Immature natural killer cell (primary cell): ENCODE results near the gene INHBB. TPM values are rescaled to one million over a fixed set of nuclear protein-coding genes. Genes with fewer than 3 reads are reported as not detected.
A peak's percentile ranks its signal among the peaks of the same experiment; 100 is the strongest.

Experiments used
- DNase-seq, 3 donors: peaks; one replicate each; pipeline ENCODE4 v3.0.0; 2022; ENCODE audit warnings: mixed read lengths in 1 of 3
- H3K27ac Mint-ChIP-seq, 6 donors: one replicate each; pipeline ENCODE4 v1.8.0; 2020; ENCODE audit warnings: mixed read lengths in 6 of 6, mild to moderate bottlenecking in 5 of 6, inconsistent platforms in 4 of 6, moderate library complexity in 3 of 6
- H3K27me3 Mint-ChIP-seq, 3 donors: one replicate each; pipeline ENCODE4 v1.8.0; 2020 to 2021; ENCODE audit warnings: low read depth in 3 of 3, mild to moderate bottlenecking in 3 of 3, mixed read lengths in 3 of 3, moderate library complexity in 3 of 3, inconsistent platforms in 1 of 3
- H3K36me3 Mint-ChIP-seq, 3 donors: one replicate each; pipeline ENCODE4 v1.8.0; 2020; ENCODE audit warnings: mixed read lengths in 3 of 3, inconsistent platforms in 2 of 3, mild to moderate bottlenecking in 2 of 3
- H3K4me1 Mint-ChIP-seq, 2 donors: one replicate each; pipeline ENCODE4 v1.8.0; 2020; ENCODE audit warnings: inconsistent platforms in 2 of 2, mild to moderate bottlenecking in 2 of 2, mixed read lengths in 2 of 2, moderate library complexity in 1 of 2
- H3K4me3 Mint-ChIP-seq, 5 donors: one replicate each; pipeline ENCODE4 v1.8.0; 2020; ENCODE audit warnings: mild to moderate bottlenecking in 5 of 5, mixed read lengths in 5 of 5, inconsistent platforms in 3 of 5, moderate library complexity in 3 of 5
- H3K9me3 Mint-ChIP-seq, 6 donors: one replicate each; pipeline ENCODE4 v1.8.0; 2020; ENCODE audit warnings: mild to moderate bottlenecking in 6 of 6, mixed read lengths in 6 of 6, inconsistent platforms in 4 of 6, moderate library complexity in 3 of 6
- polyA plus RNA-seq, 3 donors: library from polyadenylated mRNA; unstranded; fragments of 300-500 nt; fragmentation: Illumina TruSeq; gene quantifications; one replicate each; pipeline ENCODE4 v1.2.3, GENCODE V29; 2021

The INHBB gene
- polyA plus RNA-seq, 3 donors from 2014 or later, result not detected

DNA sequence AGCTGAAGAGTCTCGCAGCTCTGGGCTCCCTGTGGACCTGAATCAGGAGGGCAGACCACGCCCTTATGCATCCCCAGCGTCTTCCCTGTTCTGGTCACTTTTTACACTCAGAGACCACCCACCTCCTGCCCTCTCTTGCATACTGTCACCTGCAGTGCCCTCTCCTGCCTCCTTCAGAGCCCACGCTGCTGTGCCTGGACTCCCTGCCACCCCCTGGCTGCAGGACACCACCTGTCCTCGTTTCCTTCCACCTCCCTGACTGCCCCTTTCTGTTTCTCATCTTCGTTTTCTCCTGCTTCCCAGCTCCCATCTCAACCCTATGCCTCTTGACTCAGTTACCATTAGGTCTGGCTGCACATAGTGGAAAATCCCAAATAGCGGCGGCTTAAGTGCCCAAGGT lies 9.2 kb upstream of the INHBB start:
- no peak overlapping the region for H3K27ac Mint-ChIP-seq
- peaks cover 4 to 14% (median 14%) of the 10 kb centered on the region in 3 donors for H3K27me3 Mint-ChIP-seq
- DNase-seq, result no peak

DNA sequence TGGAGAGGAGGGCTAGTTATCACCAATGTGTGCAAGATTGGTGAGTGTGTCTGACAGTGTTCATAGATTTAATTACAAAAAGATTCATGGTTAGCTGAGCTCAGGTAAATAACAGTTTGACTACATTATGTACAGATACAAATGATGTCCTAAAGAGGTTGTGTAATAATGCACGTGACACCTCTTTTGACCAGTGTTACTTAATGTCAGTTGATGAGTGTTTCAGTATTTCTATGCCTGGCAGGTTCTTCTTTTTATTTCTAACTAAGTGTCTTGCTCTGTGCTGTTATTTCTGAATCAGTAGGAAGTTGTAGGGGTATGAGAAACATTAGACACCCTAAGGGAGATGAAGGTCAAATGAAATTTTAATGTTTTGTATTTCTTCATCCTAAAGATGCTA lies 7.9 kb upstream of the INHBB start:
- no peak overlapping the region for H3K4me3 Mint-ChIP-seq
- H3K9me3 Mint-ChIP-seq, result no peaks in the 10 kb centered on the region
- H3K4me1 Mint-ChIP-seq, result peaks cover 4 to 7% of the 10 kb centered on the region in 2 donors
- no peak overlapping the region for H3K27ac Mint-ChIP-seq
- H3K27me3 Mint-ChIP-seq, result peaks cover 13 to 22% (median 19%) of the 10 kb centered on the region in 3 donors
- no peak for DNase-seq
- H3K36me3 Mint-ChIP-seq, result no peaks in the 10 kb centered on the region

More for the DNA sequence above, 9.2 kb upstream of the INHBB start:
- no peaks in the 10 kb centered on the region for H3K4me1 Mint-ChIP-seq
- H3K4me3 Mint-ChIP-seq, result no peak overlapping the region
- H3K9me3 Mint-ChIP-seq, result no peaks in the 10 kb centered on the region
- no peaks in the 10 kb centered on the region for H3K36me3 Mint-ChIP-seq

DNA sequence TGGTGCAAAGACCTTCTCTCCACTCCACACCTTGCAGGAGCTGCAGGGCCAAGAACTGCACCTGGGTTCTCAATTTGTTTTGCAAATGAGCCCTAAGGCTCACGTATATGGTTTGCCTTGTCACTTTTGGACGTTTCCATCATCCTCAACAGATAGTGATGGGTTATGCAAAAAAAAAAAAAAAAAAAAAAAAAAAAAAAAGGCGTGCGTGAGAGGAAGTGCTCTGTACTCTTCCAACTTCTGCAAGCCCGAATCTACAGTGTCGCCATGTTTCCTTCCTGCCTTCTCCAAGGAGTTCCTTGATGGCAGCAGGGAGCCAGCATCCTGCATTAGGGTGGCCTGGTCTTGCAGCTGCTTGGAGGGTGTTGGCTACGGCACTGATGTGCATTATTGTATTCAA lies 4.0 kb upstream of the INHBB start:
- Mint-ChIP-seq H3K27me3 (peaks cover 16 to 22% (median 18%) of the 10 kb centered on the region in 3 donors), H3K27ac (no peak overlapping the region), H3K4me3 (peak overlapping the region in 2 of 5 donors; percentile 16 to 41)

DNA sequence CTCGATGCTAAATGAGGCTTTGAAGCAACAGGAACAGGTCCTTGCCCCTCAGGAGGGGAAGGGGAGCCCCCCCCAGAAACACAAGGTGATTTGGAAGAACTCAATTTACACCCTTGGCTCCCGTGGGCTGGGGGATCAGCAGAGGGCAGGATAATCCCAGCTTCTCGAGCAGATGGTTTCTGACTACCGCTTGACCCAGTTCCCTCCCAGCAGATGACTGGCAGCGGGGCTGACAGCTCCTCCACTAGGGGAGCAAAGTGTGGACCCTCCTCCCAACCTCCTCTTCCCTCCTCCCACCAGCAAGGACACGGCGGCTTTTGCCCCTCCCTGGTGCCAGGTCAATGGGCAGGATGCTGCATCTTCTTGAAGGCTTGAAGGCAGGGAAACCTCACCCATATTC lies 3.5 kb upstream of the INHBB start:
- H3K4me1 Mint-ChIP-seq, result peaks cover 14 to 19% of the 10 kb centered on the region in 2 donors
- no peaks in the 10 kb centered on the region for H3K36me3 Mint-ChIP-seq
- no peak overlapping the region for H3K27ac Mint-ChIP-seq
- no peaks in the 10 kb centered on the region for H3K9me3 Mint-ChIP-seq
- DNase-seq, result no peak
- H3K27me3 Mint-ChIP-seq, result peaks cover 16 to 23% (median 21%) of the 10 kb centered on the region in 3 donors
- peak overlapping the region in 3 of 5 donors; percentile 65 for H3K4me3 Mint-ChIP-seq

More for the DNA sequence above, 4.0 kb upstream of the INHBB start:
- Mint-ChIP-seq H3K9me3 (no peaks in the 10 kb centered on the region), H3K4me1 (peaks cover 10 to 18% of the 10 kb centered on the region in 2 donors), H3K36me3 (no peaks in the 10 kb centered on the region)
- no peak for DNase-seq

DNA sequence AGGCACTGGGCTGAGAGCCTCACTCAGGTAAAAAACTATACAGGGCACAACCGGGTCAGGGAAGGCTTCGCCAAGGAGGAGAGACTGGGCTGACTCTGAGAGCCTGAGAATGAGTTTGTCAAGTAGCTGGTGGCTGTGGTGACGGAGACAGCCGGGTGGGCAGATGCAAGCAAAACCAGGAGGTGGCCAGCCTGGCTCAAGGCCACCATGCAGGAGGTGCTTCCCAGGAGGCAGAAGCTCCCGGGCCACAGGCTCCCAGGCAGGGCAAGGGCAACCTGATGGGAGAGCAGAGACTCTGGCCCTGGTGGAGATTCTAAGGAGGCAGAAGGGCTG lies 2.9 kb upstream of the INHBB start:
- Mint-ChIP-seq H3K9me3 (no peaks in the 10 kb centered on the region), H3K27me3 (peaks cover 16 to 27% (median 23%) of the 10 kb centered on the region in 3 donors), H3K36me3 (no peaks in the 10 kb centered on the region), H3K4me3 (peak overlapping the region; percentile 46 to 75 (median 65)), H3K4me1 (peaks cover 18 to 21% of the 10 kb centered on the region in 2 donors), H3K27ac (no peak overlapping the region)
- DNase-seq, result no peak

DNA sequence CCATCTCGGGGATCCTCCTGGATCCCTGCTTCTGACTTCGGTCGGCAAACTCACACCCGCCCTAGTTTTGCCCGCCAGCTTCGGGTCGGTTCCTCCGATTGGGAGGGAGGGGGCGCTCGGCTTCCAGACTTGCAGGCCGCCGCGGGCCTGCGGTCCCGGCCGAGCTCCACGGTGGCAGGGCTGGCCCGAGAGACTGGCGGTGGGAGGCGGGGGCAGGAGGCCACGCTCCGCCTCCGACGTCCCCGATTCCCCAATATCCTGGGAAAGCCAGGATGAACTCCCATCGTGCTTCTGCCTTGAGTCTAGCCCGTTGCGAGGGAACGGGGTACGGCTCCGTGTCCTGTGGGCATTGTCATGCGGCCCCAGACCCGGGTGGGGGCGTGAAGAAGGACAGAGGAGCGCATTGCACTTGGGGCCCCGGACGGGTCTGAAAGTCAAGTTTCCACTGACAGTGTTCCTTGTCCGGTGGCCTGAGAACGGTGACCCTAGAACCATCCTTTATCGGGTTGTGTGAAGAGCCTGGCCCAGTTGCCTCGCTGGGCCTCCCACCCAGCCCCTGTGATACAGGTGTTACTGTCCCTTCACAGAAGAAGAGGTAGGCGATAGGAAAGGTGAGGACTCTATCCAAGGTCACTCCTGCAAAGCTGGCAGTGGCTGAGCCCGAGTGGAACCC lies 2.4 kb upstream of the INHBB start:
- Mint-ChIP-seq H3K27me3 (peaks cover 19 to 31% (median 28%) of the 10 kb centered on the region in 3 donors), H3K4me1 (peaks cover 18 to 21% of the 10 kb centered on the region in 2 donors), H3K36me3 (no peaks in the 10 kb centered on the region), H3K4me3 (peak overlapping the region; percentile 47 to 75 (median 63)), H3K27ac (no peak overlapping the region), H3K9me3 (no peaks in the 10 kb centered on the region)
- peak; percentile 19 to 38 (median 31) for DNase-seq

DNA sequence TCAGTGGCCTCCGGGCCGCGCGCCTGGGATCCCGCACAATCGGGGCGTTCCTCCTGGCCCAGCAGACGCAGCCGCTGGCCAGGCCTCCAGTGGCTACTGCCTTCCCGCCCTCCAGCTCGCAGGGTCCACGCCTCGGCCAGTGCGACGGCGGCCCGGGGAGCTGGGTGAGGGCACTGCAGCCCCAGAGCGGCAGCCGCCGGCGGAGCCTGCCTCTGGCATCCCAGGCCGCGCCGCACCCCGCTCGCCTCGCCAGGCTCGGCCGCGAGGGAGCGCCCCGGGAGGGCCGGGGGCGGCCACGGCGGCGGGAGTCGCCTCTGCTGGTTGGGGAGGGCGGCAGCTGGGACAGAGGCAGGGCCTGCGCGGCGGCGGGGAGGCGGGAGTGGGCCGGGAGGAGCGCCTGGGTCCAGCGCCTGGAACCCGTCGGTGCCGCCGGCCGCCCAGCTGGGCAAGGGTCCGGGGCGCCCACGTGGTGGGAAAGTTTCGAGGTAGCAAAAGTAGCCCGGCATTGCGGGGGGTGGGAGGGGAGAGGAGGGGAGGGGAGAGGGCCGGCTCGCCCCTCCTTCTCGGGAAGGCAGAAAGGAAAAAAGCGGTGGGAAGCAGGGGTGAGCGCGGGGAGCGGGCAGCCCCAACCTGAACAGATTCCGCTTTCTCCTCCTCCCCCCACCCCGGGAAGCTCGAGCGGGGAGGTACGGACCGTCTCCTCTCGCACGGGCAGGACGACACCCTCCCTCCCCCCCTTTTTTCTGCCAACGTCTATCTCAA lies 1.5 kb upstream of the INHBB start:
- peak overlapping the region in 2 of 5 donors; percentile 32 to 63 for H3K4me3 Mint-ChIP-seq
- H3K27me3 Mint-ChIP-seq, result peaks cover 22 to 33% (median 29%) of the 10 kb centered on the region in 3 donors
- no peak overlapping the region for H3K27ac Mint-ChIP-seq
- peaks cover 18 to 21% of the 10 kb centered on the region in 2 donors for H3K4me1 Mint-ChIP-seq
- no peaks in the 10 kb centered on the region for H3K9me3 Mint-ChIP-seq
- no peaks in the 10 kb centered on the region for H3K36me3 Mint-ChIP-seq
- no peak for DNase-seq

DNA sequence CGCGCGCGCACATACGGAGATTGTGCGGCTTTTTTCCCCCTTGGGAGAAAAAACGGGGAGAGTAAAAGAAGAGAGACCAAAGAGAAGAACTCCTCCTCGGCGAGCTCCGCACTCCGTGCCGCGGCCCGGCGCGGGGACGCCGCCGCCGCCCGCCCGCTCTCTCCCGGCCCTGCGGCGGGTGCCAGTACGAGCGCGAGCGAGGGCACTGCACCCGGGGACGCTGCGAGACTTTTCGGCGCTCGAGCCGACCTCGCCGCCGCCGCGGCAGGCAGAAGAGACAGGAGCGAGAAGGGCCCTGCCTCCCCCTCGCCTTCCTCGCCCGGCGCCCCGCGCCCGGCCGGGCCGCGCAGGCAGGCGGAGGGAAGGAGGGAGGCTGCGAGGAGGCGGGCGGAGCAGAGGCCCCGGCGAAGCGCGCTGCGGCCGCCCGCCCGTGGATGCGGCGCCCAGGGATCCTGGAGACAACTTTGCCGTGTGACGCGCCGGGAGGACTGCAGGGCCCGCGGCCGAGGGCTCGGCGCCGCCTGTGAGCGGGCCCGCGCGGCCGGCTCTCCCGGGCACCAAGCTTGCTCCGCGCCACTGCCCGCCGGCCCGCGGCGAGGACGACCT lies 857 bp upstream of the INHBB start:
- DNase-seq, result no peak
- peaks cover 24 to 31% (median 29%) of the 10 kb centered on the region in 3 donors for H3K27me3 Mint-ChIP-seq
- no peak overlapping the region for H3K27ac Mint-ChIP-seq
- peaks cover 18 to 21% of the 10 kb centered on the region in 2 donors for H3K4me1 Mint-ChIP-seq
- no peaks in the 10 kb centered on the region for H3K36me3 Mint-ChIP-seq
- H3K9me3 Mint-ChIP-seq, result no peaks in the 10 kb centered on the region
- peak overlapping the region in 2 of 5 donors; percentile 32 to 46 for H3K4me3 Mint-ChIP-seq

DNA sequence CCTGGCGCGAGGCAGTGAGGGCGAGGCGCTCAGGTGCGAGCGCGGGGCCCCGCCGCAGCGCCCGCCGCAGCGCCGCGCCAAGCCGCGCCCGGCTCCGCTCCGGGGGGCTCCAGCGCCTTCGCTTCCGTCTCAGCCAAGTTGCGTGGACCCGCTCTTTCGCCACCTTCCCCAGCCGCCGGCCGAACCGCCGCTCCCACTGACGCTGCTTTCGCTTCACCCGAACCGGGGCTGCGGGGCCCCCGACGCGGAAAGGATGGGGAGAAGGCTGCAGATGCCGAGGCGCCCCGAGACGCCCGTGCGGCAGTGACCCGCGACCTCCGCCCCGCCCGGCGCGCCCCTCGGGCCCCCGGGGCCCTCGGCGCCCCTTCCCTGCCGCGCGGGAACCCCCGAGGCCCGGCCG lies 328 bp upstream of the INHBB start:
- no peak overlapping the region for H3K27ac Mint-ChIP-seq
- peaks cover 18 to 21% of the 10 kb centered on the region in 2 donors for H3K4me1 Mint-ChIP-seq
- peaks cover 23 to 33% (median 28%) of the 10 kb centered on the region in 3 donors for H3K27me3 Mint-ChIP-seq
- peak overlapping the region in 2 of 5 donors; percentile 46 to 52 for H3K4me3 Mint-ChIP-seq
- H3K9me3 Mint-ChIP-seq, result no peaks in the 10 kb centered on the region
- DNase-seq, result no peak
- H3K36me3 Mint-ChIP-seq, result no peaks in the 10 kb centered on the region

DNA sequence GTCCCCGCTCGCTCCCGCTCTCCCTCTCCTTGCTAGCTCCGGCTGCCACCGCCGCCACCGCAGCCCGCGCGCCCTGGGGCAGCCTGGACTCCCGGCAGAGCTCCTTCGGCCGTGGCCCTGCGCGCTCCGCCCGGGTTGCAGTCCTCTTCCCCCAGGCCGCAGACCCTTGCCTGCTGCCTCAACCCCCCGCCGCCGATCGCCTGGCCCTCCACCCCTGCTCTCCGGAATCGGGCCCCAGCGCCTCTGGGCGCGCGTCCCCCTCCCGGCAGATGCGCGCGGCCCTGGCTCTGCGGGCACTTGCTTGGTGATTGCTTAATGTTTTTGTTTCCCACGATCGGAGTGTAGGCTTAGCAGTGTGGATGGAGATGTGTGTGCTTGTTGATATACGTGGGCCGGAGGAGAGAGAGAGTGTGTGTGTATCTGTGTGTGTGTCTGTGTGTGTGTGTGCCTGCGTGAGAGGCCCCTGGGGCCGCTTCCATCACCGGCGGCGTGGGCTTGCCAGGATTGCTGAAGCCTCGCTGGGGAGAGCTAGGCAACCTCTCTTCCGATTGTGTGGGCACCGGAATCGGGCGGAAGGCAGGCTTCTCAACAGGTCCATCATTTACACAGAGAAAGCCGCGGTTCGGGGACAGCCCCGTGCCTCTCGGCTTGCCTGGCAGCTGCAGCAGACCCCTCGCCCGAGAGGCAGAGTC lies 877 bp downstream of the INHBB start:
- H3K4me3 Mint-ChIP-seq, result peak overlapping the region; percentile 68 to 81 (median 75)
- H3K27me3 Mint-ChIP-seq, result peaks cover 23 to 27% (median 24%) of the 10 kb centered on the region in 3 donors
- no peaks in the 10 kb centered on the region for H3K9me3 Mint-ChIP-seq
- H3K4me1 Mint-ChIP-seq, result peaks cover 18 to 21% of the 10 kb centered on the region in 2 donors
- H3K36me3 Mint-ChIP-seq, result no peaks in the 10 kb centered on the region
- peak overlapping the region in 1 of 6 donors; percentile 56 for H3K27ac Mint-ChIP-seq
- DNase-seq, result no peak

DNA sequence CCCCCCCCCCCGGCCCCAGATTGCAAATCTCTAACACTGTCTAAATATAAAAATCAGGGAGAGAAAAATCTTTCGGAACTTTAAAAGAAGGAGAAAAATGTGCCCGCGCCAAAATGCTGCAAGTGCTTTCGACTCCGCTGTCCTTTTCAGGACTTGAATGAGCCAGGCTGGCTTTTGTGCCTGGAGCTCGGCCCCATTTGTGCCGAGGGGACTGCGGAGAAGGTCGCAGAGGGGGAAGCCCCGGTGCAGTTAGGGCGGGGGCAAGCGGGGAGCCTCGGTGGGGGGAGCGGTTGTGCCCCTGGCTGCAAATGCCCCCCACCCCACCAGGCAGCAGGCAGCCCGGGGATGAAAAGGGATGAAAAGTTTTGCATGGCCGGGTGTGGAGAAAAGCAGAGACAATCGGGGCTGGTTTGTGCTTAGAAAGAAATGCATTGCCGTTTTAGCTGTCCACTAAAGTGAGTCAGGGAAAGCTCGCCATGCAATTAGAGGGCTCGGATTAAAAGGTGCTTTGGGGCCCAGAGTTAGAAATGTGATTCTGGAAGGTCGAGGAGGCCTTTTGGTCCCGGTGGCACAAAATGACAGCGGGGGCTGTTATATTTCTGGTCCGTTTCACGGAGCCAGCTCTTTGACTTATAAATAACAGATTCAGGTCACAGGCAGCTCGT lies 1.6 kb downstream of the INHBB start:
- Mint-ChIP-seq H3K4me3 (peak overlapping the region; percentile 27 to 80 (median 74)), H3K4me1 (peaks cover 18% of the 10 kb centered on the region in 2 donors), H3K9me3 (no peaks in the 10 kb centered on the region), H3K27me3 (peaks cover 19 to 24% (median 23%) of the 10 kb centered on the region in 3 donors), H3K27ac (no peak overlapping the region), H3K36me3 (no peaks in the 10 kb centered on the region)
- no peak for DNase-seq

DNA sequence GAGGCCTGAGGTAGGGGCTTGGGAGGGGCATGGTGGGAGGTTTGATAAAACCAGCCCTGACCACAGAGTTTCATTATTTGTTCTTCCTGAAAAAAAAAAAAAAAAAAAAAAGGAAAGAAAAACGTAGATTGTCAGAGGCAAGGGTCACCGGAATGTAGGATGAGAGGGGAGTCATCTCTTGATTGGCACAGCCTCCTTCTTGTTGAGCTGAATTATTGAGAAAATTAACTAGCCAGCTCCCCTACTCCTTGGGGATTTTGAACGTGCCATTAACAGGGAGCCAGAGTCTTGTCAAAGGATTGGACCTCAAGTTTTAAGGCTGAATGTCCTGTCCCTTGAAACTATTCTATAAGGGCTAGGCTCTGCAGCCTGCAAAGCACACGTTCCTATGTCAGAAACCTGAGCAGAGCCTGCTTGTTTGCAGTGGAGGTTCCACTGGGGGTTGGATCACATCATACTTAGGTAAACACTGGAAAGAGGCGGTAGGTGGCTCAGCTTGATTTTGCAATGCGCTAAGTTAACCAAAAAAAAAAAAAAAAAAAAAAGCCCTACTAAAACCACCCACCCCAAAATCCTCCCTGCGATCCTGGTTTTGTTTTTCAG lies 2.3 kb downstream of the INHBB start:
- Mint-ChIP-seq H3K9me3 (no peaks in the 10 kb centered on the region), H3K27ac (no peak overlapping the region), H3K4me3 (no peak overlapping the region), H3K27me3 (peaks cover 13 to 19% (median 17%) of the 10 kb centered on the region in 3 donors), H3K4me1 (peaks cover 11 to 13% of the 10 kb centered on the region in 2 donors), H3K36me3 (no peaks in the 10 kb centered on the region)
- DNase-seq, result no peak
